ENCODE data around the gene DLL4.
"Not testable (repeated sequence)": the region's sequence is repeated elsewhere in the genome, so short reads cannot be mapped to it uniquely, and the experiment has no call there.

The DLL4 gene

DNA sequence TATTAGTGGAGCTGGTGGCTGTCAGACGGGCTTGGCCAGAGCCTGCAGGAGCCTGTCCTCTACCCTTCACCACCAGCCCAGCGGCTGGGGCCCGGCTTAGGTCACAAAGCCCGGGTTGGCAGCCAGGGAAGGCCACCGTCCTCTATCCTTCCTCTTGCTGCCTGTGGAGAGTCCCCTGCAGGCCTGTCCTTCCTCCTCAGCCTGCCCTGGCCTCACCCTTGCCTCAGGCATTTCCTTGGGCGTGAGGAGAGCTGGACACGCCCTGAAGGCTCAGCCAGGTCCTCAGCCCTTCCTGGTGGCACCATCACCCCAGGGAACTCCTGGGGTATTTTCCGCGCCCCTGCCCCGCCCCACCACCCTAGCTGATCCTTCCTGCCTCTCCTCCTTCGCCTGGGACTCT is 31.8 kb downstream of the DLL4 start:
- no peak for DNase-seq

DNA sequence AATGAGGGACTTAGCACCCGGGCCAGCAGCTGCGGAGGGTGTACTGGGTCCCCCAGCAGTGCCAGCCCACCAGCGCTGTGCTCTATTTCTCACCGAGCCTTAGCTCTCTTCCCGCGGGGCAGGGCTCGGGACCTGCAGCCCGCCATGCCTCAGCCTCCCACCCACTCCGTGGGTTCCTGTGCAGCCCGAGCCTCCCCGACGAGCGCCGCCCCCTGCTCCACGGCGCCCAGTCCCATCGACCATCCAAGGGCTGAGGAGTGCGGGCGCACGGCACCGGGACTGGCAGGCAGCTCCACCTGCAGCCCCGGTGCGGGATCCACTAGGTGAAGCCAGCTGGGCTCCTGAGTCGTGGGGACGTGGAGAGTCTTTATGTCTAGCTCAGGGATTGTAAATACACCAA is 32.6 kb downstream of the DLL4 start:
- DNase-seq: not testable (repeated sequence)

DNA sequence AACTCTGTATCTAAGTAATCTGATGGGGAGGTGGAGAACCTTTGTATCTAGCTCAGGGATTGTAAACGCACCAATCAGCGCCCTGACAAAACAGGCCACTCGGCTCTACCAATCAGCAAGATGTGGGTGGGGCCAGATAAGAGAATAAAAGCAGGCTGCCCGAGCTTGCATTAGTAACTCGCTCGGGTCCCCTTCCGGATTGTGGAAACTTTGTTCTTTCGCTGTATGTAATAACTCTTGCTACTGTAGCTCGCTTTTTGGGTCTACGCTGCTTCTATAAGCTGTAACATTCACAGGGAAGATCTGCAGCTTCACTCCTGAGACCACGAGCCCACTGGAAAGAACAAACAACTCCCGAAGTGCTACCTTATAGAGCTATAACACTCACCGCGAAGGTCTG is 33.2 kb downstream of the DLL4 start:
- DNase-seq: not testable (repeated sequence)

DNA sequence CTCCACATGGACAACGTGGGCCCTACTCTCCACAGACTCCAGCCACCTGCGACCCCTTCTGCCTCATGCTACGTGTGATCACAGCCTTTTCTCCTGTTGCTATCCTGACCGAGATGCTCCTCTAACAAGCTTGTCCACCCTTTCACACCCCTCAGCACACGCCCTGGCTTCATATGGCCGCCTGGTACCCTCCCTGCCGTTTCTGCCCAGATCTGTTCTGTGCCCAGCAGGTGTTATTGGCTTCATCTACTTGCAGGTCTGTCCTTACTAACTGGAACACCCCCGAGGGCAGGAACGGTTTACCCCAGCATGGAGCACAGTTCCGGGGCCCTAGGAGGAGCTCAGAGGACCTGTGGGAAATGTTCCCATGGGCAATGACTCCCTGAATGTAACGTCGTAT is 34.1 kb downstream of the DLL4 start:
- no peak for DNase-seq

DNA sequence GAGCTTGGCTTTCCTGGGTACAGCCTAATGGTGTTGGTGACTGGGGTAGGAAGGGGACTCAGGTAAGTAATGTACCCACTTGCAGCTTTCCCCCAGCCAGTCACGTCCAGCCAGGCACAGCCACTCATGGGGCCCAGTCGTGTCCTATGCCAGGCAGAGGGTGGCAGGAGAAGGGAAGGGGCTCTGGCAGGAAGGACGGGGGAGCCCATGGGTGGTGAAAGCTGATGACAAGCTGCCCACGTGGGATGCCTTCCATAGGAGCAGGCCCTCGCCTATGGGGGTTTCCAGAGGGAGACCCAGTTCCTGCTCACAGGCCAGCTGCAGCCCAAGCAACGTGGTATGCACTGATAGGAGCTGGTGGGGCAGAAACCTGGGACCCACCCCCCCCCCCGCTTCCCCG is 34.9 kb downstream of the DLL4 start:
- DNase-seq: no peak

DNA sequence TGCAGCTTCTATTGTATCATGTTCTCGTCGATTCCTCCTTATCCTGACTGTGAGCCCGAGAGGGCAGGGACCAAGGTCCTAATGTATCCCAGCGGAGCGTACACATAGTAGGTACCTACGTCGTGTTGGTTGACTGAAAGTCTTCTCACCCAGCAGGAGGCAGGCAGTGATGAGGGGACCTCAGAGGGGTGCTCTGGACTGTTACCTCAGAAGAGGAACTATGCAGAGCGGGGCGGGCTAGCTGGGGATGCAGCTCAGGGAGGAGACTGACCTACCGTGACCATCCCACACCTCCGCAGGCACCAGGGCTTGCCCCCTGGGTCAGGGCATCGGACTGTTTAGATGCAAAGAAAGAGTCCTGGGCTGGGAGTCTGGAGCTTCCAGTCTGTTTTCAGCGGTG is 35.5 kb downstream of the DLL4 start:
- DNase-seq: no peak

DNA sequence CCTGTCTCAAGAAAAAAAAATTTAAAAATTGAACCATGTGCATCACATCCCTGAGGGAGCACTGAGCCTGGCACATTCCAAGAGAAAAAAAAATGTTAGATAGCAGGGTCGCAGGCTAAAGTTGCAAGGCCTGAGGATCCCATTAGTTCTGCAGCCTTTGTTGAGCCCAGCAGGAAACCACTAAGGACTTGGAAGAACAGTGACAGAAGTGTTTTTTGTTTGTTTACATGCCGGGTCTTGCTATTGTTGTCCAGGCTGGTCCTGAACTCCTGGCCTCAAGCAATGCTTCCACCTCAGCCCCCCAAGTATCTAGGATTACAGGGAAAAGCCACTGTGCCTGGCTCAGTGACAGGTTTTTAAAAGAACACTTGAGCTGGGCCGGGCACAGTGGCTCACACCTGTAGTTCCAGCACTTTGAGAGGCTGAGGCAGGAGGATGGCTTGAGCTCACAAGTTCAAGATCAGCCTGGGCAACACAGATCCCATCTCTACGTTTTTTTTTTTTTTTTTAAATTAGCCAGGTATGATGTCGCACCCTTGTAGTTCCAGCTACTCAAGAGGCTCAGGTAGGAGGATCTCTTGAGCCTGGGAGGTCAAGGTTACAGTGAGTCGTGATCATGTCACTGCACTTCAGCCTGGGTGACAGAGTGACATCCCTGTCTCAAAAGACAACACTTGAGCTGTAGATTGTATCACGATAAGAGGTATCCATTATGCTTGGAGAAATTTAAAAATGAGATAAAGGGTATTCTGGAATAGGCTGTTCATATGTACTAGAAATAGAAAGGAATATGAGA is 39.3 kb downstream of the DLL4 start:
- DNase-seq: no peak

DNA sequence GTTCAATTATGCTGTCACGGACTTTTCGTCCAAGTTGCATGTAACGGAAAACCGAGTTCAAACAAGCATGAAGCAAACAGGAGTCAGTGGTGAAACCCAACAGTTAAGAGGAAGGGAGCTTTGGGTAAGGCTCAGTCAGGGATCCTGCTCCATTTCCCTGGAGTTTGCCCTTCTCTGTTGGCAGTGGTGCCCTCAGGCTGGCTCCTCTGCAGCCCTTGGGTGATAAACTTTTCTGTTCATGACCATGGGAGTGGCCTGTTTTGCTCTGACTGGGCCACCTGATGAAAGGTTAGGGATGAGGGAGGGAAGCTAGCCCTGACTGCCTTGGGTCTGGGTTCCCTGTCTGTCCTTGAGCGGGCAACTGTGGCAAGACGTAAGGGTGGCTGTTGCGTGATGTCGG is 40.2 kb downstream of the DLL4 start:
- DNase-seq: no peak

DNA sequence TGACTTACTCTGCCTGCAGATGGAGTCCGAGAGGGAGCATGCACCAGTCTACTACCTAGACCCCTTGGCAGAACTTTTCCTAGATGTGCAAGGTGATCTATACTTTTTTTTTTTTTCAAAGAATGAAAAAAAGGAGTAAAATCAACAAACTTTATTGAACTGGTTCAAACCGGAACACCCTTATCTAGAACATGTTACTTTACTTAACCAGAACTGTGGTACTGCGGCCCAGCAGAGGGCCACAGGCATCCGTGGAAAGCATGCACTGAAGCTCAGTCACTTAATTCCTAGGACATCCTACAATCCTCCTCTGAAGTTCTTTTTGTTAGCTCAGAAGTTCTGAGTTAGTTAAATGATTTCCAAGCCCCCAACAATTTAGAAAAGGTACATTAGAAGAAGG is 45.7 kb downstream of the DLL4 start:
- DNase-seq: no peak

DNA sequence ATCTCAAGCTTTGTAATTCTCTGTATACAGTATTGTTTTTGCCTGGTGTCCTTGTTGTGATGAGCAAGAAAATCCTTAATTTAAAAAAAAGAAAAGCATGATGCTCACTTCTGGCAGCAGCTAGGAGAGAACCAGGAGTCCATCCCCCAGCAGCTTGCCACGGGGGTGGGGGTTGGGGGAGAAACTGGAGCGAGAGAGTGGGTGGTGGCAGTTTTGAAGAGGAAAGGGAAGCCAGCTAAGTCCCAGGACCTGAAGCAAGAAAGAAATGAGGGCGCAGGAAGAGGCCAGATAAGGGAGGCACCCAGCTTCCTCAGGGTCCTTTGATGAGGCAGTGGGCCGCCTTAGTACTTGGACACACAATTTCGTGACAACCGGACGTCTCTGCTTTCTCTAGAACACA is 47.7 kb downstream of the DLL4 start:
- DNase-seq: no peak

DNA sequence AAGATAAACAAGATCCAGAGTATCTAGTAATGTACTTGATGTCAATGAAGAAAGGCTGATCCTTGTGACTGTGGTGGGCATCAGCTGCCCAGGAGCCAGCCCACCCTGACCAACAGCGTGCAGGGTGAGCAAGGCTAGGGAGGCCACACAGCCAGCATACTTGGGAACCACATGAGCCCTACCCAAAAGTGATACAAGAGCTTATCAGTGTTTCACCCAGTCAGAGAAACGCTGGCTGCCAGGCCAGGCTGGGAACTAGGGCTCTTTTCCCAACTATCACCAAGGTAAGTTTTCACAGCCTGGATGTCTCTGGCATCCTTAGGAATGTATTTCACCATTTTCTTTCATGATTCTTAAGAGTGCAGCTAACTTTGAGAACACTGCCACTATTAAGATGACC is 49.0 kb downstream of the DLL4 start:
- DNase-seq: no peak

DNA sequence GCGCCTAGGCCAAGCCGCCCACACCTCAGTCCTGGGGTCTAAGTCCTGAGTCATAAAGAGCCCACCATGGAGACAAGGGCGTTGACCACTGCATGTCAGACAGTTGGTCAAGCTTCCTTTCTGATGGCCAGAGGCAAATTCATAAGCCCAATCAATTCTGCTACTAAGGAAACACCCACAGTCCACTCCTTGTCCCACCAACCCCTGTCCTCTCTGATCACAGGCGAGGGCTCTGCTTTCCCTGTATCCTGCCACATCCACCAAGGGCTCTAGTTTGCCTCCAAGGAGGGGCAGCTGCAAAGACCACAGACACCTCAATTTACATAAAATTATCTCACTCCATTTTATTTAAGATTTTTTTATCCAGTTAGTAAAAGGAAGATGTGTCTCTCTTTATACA is 49.4 kb downstream of the DLL4 start:
- no peak for DNase-seq

DNA sequence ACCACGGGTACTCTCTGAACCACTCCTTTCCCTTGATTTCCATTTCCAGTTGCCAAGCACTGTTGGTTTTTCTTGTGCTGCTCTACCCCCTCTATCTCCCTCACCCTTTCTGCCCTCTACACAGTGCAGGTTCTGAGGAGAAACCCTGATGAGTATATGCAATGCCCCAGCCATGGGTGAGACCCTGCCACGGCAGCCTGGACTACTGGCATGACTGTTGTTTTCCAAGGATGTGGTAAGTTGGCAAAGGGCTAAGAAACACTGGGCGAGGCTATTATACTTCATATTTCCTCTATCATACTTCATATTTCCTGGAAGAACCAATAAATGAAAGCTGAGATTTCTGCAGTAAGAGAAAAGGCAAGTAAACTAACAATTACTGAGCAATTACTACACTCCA is 52.0 kb downstream of the DLL4 start:
- no peak for DNase-seq

DNA sequence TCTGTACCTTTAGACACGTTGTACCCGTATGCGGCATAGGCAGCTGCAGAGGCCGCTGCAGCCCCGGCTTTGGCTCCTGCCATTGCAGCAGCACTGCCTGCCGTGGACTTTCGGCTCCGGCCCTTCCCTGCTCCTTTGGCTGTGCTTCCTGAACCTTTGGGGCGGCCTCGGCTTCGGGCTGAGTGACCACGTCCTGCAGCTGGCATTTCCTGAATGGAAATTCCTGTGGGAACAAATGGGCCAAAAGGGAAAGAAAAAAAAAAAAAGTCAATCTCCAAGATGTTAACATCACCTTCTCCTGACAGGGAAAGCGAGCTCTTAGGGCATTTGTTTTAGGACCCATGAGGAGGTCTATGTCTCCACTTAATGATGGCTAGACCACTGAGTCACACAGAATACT is 53.7 kb downstream of the DLL4 start:
- DNase-seq: no peak

DNA sequence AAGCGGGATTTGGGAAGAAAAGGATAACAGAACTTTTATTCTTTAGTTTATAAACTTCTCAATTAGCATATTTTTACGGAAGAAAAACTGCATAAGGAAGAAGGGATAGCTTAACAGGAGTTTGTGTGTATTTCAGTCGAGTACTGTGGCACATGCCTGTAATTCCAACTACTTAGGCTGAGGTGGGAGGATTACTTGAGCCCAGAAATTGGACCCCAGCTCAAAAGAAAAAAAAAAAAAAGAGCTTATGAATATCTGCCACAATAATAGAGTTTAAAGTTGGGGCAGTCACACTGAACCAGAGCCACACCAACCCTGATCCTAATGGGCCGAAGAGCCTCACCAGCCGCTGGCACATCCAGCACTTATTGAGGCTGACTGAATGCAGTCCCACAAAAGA is 55.3 kb downstream of the DLL4 start:
- no peak for DNase-seq

DNA sequence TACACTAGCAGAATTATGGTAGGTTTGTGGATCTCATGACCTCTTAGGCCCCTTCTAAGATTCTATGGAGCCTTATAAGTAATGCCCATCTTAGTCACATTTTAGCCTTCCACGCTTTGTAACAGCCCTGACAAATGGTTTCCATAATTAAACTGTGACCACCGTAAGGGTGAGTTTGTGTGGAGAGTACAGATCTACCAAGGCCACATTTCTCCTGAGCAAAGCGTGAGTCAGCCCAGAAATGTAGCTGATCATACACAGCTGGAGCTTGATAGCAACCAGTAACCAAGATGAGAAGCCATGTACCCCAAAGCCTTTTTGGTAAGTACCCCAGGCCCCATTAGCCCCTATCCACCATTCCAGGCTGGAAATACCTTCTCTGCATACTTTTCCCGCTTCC is 55.8 kb downstream of the DLL4 start:
- DNase-seq: no peak

DNA sequence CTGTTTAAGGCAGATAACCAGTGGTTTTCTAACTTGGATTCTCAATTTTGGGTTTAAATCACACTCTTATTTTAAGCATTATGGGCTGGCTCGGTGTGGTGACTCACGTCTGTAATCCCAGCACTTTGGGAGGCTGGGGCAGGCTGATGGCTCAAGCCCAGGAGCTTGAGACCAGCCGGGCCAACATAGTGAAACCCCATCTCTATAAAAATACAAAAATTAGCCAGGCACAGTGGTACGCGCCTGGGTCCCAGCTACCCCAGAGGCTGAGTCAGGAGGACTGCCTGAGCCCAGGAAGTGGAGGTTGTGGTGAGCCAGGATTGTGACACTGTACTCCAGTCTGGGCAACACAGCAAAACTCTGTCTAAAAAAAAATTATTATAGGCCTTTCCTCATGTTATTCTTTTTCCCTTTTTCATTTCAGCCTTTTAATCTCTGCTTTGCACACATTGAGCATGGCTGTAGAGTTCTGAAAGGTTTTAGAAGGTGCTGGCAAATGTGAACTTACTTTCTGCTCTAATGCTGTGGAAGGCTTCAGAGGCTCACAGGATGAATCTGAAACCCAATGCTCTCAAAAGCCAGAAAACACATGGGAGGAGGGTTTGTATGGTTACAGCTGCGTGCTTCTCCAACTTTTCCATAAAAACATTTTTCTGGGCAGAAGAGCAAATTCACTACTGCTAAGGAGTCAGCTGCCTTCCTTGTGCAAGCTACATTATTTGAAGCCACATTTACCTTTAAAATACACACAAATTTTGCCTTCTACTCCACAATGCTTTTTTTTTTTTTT is 56.6 kb downstream of the DLL4 start:
- no peak for DNase-seq

DNA sequence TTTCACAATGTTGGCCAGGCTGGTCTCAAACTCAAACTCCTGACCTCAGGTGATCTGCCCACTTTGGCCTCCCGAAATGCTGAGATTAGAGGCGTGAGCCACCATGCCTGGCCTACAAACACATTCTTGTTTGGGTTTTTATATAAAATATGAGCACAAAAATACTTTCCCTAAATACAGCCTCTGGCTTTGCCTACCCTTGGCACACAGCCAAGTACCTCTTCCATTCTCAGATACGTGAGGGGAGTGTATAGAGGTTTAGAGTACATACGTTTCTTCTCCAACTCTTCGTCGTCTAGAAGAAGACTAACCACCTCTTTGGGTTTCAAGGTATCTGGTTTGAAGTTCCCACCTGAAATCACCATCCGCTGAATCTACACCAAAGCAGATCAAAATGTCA is 57.7 kb downstream of the DLL4 start:
- DNase-seq: no peak

DNA sequence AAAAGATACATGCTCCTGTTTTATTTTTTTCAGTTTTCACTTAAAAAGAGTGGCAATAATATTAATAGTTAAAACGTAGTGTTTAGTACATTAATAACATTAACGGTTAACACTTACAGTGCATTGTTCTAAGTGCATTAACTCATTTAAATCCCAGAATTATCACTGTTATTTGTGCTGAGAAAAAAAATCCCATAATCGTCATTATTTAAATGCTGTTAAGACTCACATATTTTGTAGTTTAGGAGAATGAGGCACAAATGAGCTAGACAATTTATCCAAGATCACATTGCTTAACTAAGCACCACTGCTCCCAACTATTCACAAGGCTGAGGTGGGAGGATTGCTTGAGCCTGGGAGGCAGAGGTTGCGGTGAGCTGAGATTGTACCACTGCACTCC is 59.0 kb downstream of the DLL4 start:
- no peak for DNase-seq

All from DMS 273 treated with DMSO at 0.1 percent for 48 hours (cell line).